ENCODE measurements around the gene RBPMS2. TPM values are rescaled to one million over a fixed set of nuclear protein-coding genes. Genes with fewer than 3 reads are reported as not detected.
"Not testable (repeated sequence)": the region's sequence is repeated elsewhere in the genome, so short reads cannot be mapped to it uniquely, and the experiment has no call there.

The RBPMS2 gene
- total RNA-seq, 2 experiments from 2014 or later, result not detected

- Mint-ChIP-seq H3K9me3 (no peaks in the 10 kb centered on the region), H3K36me3 (ENCODE audit: low read depth) (no peaks in the 10 kb centered on the region), H3K27me3 (peaks cover 19% of the 10 kb centered on the region), H3K4me3 (no peak overlapping the region), H3K27ac (no peak overlapping the region), H3K4me1 (no peaks in the 10 kb centered on the region)
- POLR2A ChIA-PET, result no interaction called here
- DNase-seq, result no peak
- CTCF ChIA-PET, result interaction anchor here (0.9 kb wide), 1 partner anchor 65 kb away, joined by 4 read pairs; no protein-coding TSS in a partner anchor
Measured at GRCh38 chr15:64746356-64746755, 29.0 kb downstream of the RBPMS2 start.

- Mint-ChIP-seq H3K27ac (no peak overlapping the region), H3K27me3 (peaks cover 17% of the 10 kb centered on the region), H3K9me3 (no peaks in the 10 kb centered on the region), H3K4me1 (no peaks in the 10 kb centered on the region), H3K36me3 (ENCODE audit: low read depth) (no peaks in the 10 kb centered on the region), H3K4me3 (no peak overlapping the region)
- ChIA-PET POLR2A (no interaction called here), CTCF (no interaction called here)
- no peak for DNase-seq
Measured at GRCh38 chr15:64743691-64744090, 31.7 kb downstream of the RBPMS2 start.

- Mint-ChIP-seq H3K27ac (no peak overlapping the region), H3K36me3 (ENCODE audit: low read depth) (no peaks in the 10 kb centered on the region), H3K4me3 (no peak overlapping the region), H3K9me3 (no peaks in the 10 kb centered on the region), H3K4me1 (no peaks in the 10 kb centered on the region), H3K27me3 (peaks cover 17% of the 10 kb centered on the region)
- ChIA-PET CTCF (interaction anchor here (1.5 kb wide), 1 partner anchor 66 kb away, joined by 4 read pairs; no protein-coding TSS in a partner anchor), POLR2A (no interaction called here)
- no peak for DNase-seq
Measured at GRCh38 chr15:64742921-64743320, 32.5 kb downstream of the RBPMS2 start.

- Mint-ChIP-seq H3K9me3 (no peaks in the 10 kb centered on the region), H3K4me1 (no peaks in the 10 kb centered on the region), H3K27ac (no peak overlapping the region), H3K4me3 (no peak overlapping the region), H3K27me3 (peaks cover 13% of the 10 kb centered on the region), H3K36me3 (ENCODE audit: low read depth) (no peaks in the 10 kb centered on the region)
- POLR2A ChIA-PET, result no interaction called here
- no peak for DNase-seq
- CTCF ChIA-PET, result interaction anchor here (1.5 kb wide), 1 partner anchor 67 kb away, joined by 4 read pairs; no protein-coding TSS in a partner anchor
Measured at GRCh38 chr15:64742385-64742784, 33.0 kb downstream of the RBPMS2 start.

GRCh38 chr15:64741708-64742107 lies 33.7 kb downstream of the RBPMS2 start:
- H3K27me3 Mint-ChIP-seq; H3K9me3 Mint-ChIP-seq; DNase-seq; H3K4me1 Mint-ChIP-seq; H3K4me3 Mint-ChIP-seq; H3K27ac Mint-ChIP-seq; H3K36me3 Mint-ChIP-seq (ENCODE audit: low read depth); POLR2A ChIA-PET: not testable (repeated sequence)
- CTCF ChIA-PET, result interaction anchor here (1.5 kb wide), 1 partner anchor 67 kb away, joined by 4 read pairs; no protein-coding TSS in a partner anchor

- Mint-ChIP-seq H3K27ac (no peak overlapping the region), H3K9me3 (no peaks in the 10 kb centered on the region), H3K36me3 (ENCODE audit: low read depth) (no peaks in the 10 kb centered on the region), H3K4me3 (no peak overlapping the region), H3K27me3 (no peaks in the 10 kb centered on the region), H3K4me1 (no peaks in the 10 kb centered on the region)
- ChIA-PET POLR2A (no interaction called here), CTCF (interaction anchor here (1.4 kb wide), 1 partner anchor 69 kb away, joined by 6 read pairs; no protein-coding TSS in a partner anchor)
- DNase-seq, result no peak
Measured at GRCh38 chr15:64740311-64741170, 34.8 kb downstream of the RBPMS2 start.

GRCh38 chr15:64739577-64740143 lies 35.7 kb downstream of the RBPMS2 start:
- H3K9me3 Mint-ChIP-seq, result no peaks in the 10 kb centered on the region
- CTCF ChIA-PET, result no interaction called here

GRCh38 chr15:64739156-64739555 lies 36.2 kb downstream of the RBPMS2 start:
- no peak for DNase-seq
- Mint-ChIP-seq H3K36me3 (ENCODE audit: low read depth) (no peaks in the 10 kb centered on the region), H3K27me3 (no peaks in the 10 kb centered on the region), H3K9me3 (no peaks in the 10 kb centered on the region), H3K4me1 (no peaks in the 10 kb centered on the region), H3K4me3 (no peak overlapping the region), H3K27ac (no peak overlapping the region)
- ChIA-PET POLR2A (no interaction called here), CTCF (no interaction called here)

More at GRCh38 chr15:64739577-64740143, 35.7 kb downstream of the RBPMS2 start:
- no peak for DNase-seq
- H3K36me3 Mint-ChIP-seq (ENCODE audit: low read depth), result no peaks in the 10 kb centered on the region
- H3K4me3 Mint-ChIP-seq, result no peak overlapping the region
- POLR2A ChIA-PET, result no interaction called here
- H3K27me3 Mint-ChIP-seq, result no peaks in the 10 kb centered on the region
- H3K4me1 Mint-ChIP-seq, result no peaks in the 10 kb centered on the region
- no peak overlapping the region for H3K27ac Mint-ChIP-seq

GRCh38 chr15:64738226-64739095 lies 36.9 kb downstream of the RBPMS2 start:
- Mint-ChIP-seq H3K4me3 (no peak overlapping the region), H3K27me3 (no peaks in the 10 kb centered on the region), H3K27ac (no peak overlapping the region), H3K9me3 (no peaks in the 10 kb centered on the region), H3K36me3 (ENCODE audit: low read depth) (no peaks in the 10 kb centered on the region), H3K4me1 (no peaks in the 10 kb centered on the region)
- ChIA-PET CTCF (no interaction called here), POLR2A (no interaction called here)
- no peak for DNase-seq

- POLR2A ChIA-PET, result interaction anchor here (0.6 to 2.1 kb wide), 3 partner anchors 78 to 174 kb away, joined by 3 to 6 read pairs (median 5); no protein-coding TSS in a partner anchor
- H3K4me3 Mint-ChIP-seq, result no peak overlapping the region
- H3K9me3 Mint-ChIP-seq, result no peaks in the 10 kb centered on the region
- no peak overlapping the region for H3K27ac Mint-ChIP-seq
- peaks cover 8% of the 10 kb centered on the region for H3K4me1 Mint-ChIP-seq
- CTCF ChIA-PET, result interaction anchor here (0.9 to 8.3 kb wide), 3 partner anchors 49 to 174 kb away, joined by 4 to 107 read pairs (median 52); no protein-coding TSS in a partner anchor
- H3K36me3 Mint-ChIP-seq (ENCODE audit: low read depth), result no peaks in the 10 kb centered on the region
- peaks cover 1% of the 10 kb centered on the region for H3K27me3 Mint-ChIP-seq
- no peak for DNase-seq
Measured at GRCh38 chr15:64732156-64732860, 43.1 kb downstream of the RBPMS2 start.

GRCh38 chr15:64731805-64732151 lies 43.6 kb downstream of the RBPMS2 start:
- Mint-ChIP-seq H3K9me3 (no peaks in the 10 kb centered on the region), H3K27me3 (peaks cover 1% of the 10 kb centered on the region), H3K4me3 (no peak overlapping the region), H3K27ac (no peak overlapping the region), H3K36me3 (ENCODE audit: low read depth) (no peaks in the 10 kb centered on the region), H3K4me1 (peaks cover 8% of the 10 kb centered on the region)
- no peak for DNase-seq
- CTCF ChIA-PET, result interaction anchor here (0.9 to 8.3 kb wide), 4 partner anchors 49 to 174 kb away, joined by 3 to 107 read pairs (median 28); no protein-coding TSS in a partner anchor
- POLR2A ChIA-PET, result interaction anchor here (1.9 to 2.1 kb wide), 2 partner anchors 78 to 174 kb away, joined by 5 to 6 read pairs; no protein-coding TSS in a partner anchor

- Mint-ChIP-seq H3K9me3 (no peaks in the 10 kb centered on the region), H3K27ac (no peak overlapping the region), H3K27me3 (peaks cover 2% of the 10 kb centered on the region), H3K36me3 (ENCODE audit: low read depth) (no peaks in the 10 kb centered on the region), H3K4me1 (peaks cover 8% of the 10 kb centered on the region), H3K4me3 (no peak overlapping the region)
- DNase-seq, result peak; percentile 87
- POLR2A ChIA-PET, result interaction anchor here (1.9 to 2.1 kb wide), 2 partner anchors 79 to 175 kb away, joined by 5 to 6 read pairs; no protein-coding TSS in a partner anchor
- CTCF ChIA-PET, result interaction anchor here (0.6 to 8.3 kb wide), 5 partner anchors 10 to 175 kb away, joined by 3 to 107 read pairs (median 4); no protein-coding TSS in a partner anchor
Measured at GRCh38 chr15:64731012-64731804, 44.2 kb downstream of the RBPMS2 start.
